Measurements from ENCODE around the gene HIRA. TPM values are rescaled to one million over a fixed set of nuclear protein-coding genes. Genes with fewer than 3 reads are reported as not detected.

The HIRA gene
- total and polyA plus RNA-seq, 4 donors: 4.1 to 32.5 (median 23.0) TPM

DNA sequence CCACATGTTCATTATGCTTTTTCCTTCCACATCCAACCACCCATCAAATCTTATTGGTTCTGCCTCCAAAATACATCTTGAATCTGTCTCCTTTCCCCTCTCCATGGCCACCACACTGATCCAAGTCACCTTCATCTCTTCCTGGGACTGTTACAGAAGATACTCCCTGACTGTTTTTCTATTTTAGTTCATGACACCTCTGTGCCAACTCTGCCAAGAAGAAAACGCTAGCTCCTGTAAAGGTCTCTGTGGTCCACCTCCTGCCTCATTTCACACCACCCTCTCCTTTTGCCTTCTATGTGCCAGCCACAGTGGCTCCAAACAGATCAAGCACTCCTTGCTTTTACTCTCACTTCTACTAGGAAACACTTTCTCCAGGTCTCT, 81.1 kb downstream of the HIRA start:
- H3K4me1 ChIP-seq (ENCODE audit: control insufficient read depth in 4 of 4, insufficient read depth in 4 of 4, low read length in 3 of 4): no peaks in the 10 kb centered on the region
- no peak overlapping the region for H3K4me3 ChIP-seq (ENCODE audit: low read depth in 1 of 3, low read length in 3 of 3)
- DNase-seq (ENCODE audit: low spot score): no peak
- H3K9ac ChIP-seq (ENCODE audit: low read depth in 1 of 2, low read length in 2 of 2): no peak overlapping the region
- H3K36me3 ChIP-seq (ENCODE audit: control insufficient read depth in 4 of 4, insufficient read depth in 3 of 4, low read depth in 1 of 4, low read length in 3 of 4): peaks cover 32 to 85% (median 60%) of the 10 kb centered on the region in 4 donors
- no peaks in the 10 kb centered on the region for H3K9me3 ChIP-seq (ENCODE audit: control insufficient read depth in 4 of 4, low read length in 3 of 4)
- TF ChIP-seq FOXA2 (IDR thresholded peaks at IDR 0.05): no peak
- no peak for TF ChIP-seq RXRA (IDR thresholded peaks at IDR 0.05)
- TF ChIP-seq, protein P1, sequence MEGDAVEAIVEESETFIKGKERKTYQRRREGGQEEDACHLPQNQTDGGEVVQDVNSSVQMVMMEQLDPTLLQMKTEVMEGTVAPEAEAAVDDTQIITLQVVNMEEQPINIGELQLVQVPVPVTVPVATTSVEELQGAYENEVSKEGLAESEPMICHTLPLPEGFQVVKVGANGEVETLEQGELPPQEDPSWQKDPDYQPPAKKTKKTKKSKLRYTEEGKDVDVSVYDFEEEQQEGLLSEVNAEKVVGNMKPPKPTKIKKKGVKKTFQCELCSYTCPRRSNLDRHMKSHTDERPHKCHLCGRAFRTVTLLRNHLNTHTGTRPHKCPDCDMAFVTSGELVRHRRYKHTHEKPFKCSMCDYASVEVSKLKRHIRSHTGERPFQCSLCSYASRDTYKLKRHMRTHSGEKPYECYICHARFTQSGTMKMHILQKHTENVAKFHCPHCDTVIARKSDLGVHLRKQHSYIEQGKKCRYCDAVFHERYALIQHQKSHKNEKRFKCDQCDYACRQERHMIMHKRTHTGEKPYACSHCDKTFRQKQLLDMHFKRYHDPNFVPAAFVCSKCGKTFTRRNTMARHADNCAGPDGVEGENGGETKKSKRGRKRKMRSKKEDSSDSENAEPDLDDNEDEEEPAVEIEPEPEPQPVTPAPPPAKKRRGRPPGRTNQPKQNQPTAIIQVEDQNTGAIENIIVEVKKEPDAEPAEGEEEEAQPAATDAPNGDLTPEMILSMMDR (IDR thresholded peaks at IDR 0.05; ENCODE audit: low read depth, low read length, missing input control): no peak
- no peak for TF ChIP-seq HNF4A (conservative IDR thresholded peaks at IDR 0.05)
- TF ChIP-seq, protein P2, sequence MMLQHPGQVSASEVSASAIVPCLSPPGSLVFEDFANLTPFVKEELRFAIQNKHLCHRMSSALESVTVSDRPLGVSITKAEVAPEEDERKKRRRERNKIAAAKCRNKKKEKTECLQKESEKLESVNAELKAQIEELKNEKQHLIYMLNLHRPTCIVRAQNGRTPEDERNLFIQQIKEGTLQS (IDR thresholded peaks at IDR 0.05): no peak
- TF ChIP-seq YY1 (IDR thresholded peaks at IDR 0.05): no peak
- TF ChIP-seq RAD21 (IDR thresholded peaks at IDR 0.05): no peak
- TF ChIP-seq EGR1 (IDR thresholded peaks at IDR 0.05; ENCODE audit: low read depth in 2 of 2): no peak
- TF ChIP-seq, protein P3, sequence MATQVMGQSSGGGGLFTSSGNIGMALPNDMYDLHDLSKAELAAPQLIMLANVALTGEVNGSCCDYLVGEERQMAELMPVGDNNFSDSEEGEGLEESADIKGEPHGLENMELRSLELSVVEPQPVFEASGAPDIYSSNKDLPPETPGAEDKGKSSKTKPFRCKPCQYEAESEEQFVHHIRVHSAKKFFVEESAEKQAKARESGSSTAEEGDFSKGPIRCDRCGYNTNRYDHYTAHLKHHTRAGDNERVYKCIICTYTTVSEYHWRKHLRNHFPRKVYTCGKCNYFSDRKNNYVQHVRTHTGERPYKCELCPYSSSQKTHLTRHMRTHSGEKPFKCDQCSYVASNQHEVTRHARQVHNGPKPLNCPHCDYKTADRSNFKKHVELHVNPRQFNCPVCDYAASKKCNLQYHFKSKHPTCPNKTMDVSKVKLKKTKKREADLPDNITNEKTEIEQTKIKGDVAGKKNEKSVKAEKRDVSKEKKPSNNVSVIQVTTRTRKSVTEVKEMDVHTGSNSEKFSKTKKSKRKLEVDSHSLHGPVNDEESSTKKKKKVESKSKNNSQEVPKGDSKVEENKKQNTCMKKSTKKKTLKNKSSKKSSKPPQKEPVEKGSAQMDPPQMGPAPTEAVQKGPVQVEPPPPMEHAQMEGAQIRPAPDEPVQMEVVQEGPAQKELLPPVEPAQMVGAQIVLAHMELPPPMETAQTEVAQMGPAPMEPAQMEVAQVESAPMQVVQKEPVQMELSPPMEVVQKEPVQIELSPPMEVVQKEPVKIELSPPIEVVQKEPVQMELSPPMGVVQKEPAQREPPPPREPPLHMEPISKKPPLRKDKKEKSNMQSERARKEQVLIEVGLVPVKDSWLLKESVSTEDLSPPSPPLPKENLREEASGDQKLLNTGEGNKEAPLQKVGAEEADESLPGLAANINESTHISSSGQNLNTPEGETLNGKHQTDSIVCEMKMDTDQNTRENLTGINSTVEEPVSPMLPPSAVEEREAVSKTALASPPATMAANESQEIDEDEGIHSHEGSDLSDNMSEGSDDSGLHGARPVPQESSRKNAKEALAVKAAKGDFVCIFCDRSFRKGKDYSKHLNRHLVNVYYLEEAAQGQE (IDR thresholded peaks at IDR 0.05): no peak
- TF ChIP-seq, protein P4, sequence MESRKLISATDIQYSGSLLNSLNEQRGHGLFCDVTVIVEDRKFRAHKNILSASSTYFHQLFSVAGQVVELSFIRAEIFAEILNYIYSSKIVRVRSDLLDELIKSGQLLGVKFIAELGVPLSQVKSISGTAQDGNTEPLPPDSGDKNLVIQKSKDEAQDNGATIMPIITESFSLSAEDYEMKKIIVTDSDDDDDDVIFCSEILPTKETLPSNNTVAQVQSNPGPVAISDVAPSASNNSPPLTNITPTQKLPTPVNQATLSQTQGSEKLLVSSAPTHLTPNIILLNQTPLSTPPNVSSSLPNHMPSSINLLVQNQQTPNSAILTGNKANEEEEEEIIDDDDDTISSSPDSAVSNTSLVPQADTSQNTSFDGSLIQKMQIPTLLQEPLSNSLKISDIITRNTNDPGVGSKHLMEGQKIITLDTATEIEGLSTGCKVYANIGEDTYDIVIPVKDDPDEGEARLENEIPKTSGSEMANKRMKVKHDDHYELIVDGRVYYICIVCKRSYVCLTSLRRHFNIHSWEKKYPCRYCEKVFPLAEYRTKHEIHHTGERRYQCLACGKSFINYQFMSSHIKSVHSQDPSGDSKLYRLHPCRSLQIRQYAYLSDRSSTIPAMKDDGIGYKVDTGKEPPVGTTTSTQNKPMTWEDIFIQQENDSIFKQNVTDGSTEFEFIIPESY (IDR thresholded peaks at IDR 0.05): no peak
- TF ChIP-seq HNF4G (IDR thresholded peaks at IDR 0.05): no peak
- no peak for TF ChIP-seq JUND (IDR thresholded peaks at IDR 0.05)
- H3K27me3 ChIP-seq (ENCODE audit: control insufficient read depth in 4 of 4, insufficient read depth in 4 of 4, low read length in 3 of 4): no peaks in the 10 kb centered on the region
- 98% methylated on average over 1 of the region's 1 CpG for WGBS
- H3K27ac ChIP-seq (ENCODE audit: low read depth in 1 of 2, low read length in 2 of 2): no peak overlapping the region

DNA sequence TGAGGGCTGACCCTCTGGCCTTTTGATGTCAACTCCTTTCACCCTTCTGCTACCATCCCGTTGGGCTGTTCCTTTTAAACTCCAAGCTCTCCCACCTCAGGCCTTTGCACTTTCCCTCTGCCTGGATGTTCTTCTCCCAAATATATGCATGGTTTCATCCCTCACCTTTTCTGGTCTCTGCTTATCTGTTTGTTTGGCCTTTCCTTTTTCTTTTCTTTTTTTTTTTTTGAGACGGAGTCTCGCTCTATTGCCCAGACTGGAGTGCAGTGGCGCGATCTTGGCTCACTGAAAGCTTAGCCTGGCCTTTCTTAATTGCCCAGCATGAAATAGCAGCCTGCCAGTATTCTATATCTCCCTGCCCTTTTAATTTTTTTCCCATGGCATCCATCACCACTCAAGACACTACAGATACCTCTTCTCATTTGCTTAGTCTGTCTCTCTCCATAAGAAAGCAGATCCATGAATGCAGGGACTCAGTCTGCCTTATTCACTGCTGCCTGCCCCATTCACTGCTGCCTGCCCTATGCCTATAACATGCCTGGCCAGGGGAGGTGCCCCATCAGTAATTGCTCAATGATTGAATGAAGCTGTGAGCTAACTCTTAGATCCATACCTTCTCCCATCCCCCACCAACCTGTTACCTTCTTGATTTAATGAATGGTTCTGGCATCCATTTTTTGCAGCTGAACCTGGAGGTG, 81.6 kb downstream of the HIRA start:
- H3K27ac ChIP-seq (ENCODE audit: low read depth in 1 of 2, low read length in 2 of 2): no peak overlapping the region
- DNase-seq (ENCODE audit: low spot score): no peak
- H3K36me3 ChIP-seq (ENCODE audit: control insufficient read depth in 4 of 4, insufficient read depth in 3 of 4, low read depth in 1 of 4, low read length in 3 of 4): peaks cover 32 to 79% (median 55%) of the 10 kb centered on the region in 4 donors
- H3K4me1 ChIP-seq (ENCODE audit: control insufficient read depth in 4 of 4, insufficient read depth in 4 of 4, low read length in 3 of 4): peaks cover 0 to 2% (median 0%) of the 10 kb centered on the region in 4 donors
- TF ChIP-seq GABPA (IDR thresholded peaks at IDR 0.05 in 1 of 2, conservative IDR thresholded peaks at IDR 0.05 in 1 of 2) (no peak), RAD21 (IDR thresholded peaks at IDR 0.05) (no peak), EGR1 (IDR thresholded peaks at IDR 0.05; ENCODE audit: low read depth in 2 of 2) (no peak)
- no peak overlapping the region for H3K9ac ChIP-seq (ENCODE audit: low read depth in 1 of 2, low read length in 2 of 2)
- no peaks in the 10 kb centered on the region for H3K9me3 ChIP-seq (ENCODE audit: control insufficient read depth in 4 of 4, low read length in 3 of 4)
- H3K27me3 ChIP-seq (ENCODE audit: control insufficient read depth in 4 of 4, insufficient read depth in 4 of 4, low read length in 3 of 4): no peaks in the 10 kb centered on the region
- 96% methylated on average over 5 of the region's 5 CpGs for whole genome bisulfite sequencing
- H3K4me3 ChIP-seq (ENCODE audit: low read depth in 1 of 3, low read length in 3 of 3): no peak overlapping the region
